GM21576 (cell line): Measurements from ENCODE around the gene FZR1.

ENCODE experiments used
- ATAC-seq: cut with Tn5 transposase; IDR thresholded peaks from one replicate; pipeline ENCODE4 v1.9.1; 2021; ENCODE audit warnings: mild to moderate bottlenecking, moderate library complexity; ENCODE audit not compliant: unreplicated experiment

The FZR1 gene

DNA sequence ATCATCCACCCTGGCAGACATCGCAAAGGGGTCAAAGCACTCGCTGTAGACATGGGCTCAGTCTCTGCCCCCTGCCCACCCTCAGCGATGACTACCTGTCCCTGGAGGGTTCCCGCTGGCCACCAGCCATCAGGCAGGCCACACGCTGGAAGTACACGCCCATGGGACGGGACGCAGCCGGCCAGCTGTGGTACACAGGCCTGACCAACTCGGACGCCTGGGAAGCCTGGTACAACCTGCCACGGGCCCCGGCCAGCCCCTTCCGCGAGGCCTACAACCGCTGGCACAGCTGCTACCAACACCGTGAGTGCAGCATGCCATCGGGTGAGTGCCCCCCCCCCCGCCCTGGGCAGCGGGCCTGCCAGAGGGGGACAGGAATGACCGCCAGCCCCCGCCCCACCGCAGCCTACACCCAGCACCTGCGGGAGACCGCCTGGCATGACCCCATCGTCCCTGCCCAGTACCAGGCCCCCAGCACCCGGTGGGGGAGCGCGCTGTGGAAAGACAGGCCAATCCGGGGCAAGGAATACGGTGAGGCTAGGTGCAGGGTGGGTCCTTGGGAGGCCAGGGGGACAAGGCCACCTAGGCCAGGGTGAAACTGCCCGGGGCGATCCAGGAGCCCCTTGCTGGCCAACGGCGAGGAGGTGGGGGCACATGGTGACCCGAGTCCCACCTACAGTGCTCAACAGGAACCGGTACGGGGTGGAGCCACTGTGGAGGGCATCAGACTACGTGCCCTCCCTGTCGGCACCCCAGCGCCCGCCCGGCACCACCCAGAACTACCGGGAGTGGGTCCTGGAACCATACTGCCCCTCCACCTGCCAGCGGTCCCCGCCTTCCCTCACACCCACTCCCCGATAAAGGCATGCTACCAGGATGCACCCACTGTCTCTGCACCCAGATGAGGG lies 37.3 kb downstream of the FZR1 start:
- no peak for ATAC-seq

DNA sequence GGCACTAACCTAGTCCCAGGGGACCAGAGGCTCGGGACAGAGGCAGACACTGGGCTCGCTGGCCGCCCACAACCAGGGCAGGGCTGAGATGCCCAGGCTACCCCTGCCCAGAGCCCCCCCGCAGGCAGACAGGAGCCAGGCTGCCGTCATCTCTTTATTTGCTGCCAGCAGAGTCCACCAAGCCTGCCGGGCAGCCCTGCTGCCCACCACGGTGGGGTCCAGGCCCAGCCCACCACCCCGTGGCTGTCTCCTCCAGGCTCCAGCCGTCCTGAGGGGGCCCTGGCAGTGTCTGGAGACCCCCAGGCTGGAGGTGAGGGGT lies 37.9 kb downstream of the FZR1 start:
- ATAC-seq = no peak

DNA sequence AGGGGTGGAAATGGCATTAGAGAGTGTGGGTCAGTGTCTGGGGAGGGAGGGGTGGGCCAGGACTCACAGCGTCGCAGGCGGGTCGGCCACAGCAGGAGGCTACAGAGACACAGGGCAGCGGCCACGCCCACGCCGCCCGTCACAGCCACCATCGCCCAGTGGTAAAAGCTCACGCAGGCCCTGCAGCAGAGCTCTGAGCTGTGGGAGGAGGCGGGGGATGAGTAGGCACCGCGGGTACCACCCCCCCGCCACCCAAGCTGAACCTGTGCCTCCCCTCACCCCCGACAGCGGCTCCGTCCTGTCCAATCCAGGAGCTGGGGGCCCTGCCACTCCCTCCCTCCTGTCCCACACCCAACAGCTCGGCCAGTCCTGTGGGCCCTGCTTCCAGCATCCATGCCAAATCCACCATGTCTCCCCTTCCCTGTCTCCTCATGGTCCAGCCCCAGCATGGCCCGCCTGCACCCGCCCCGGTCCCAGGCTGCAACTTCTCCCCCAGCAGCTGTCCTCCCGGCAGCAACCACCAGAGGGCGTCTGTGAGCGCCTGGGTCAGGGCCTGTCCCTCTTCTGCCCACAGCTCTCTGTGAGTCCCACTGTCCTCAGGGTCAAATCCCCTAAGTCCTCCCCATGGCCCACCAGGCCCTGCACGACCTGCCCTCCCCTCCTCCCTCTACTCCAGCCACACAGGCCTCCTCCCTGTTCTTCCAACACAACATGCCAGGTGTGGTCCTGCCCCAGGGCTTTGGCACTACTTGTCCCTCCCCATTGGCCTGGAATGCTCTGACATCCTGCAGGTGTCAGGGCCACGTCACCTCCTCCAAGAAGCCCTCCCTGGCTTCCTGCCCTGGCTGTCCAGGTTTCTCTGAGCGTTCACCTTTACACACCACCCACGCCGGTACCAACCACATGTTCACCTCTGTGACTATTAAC lies 38.9 kb downstream of the FZR1 start:
- ATAC-seq = no peak

DNA sequence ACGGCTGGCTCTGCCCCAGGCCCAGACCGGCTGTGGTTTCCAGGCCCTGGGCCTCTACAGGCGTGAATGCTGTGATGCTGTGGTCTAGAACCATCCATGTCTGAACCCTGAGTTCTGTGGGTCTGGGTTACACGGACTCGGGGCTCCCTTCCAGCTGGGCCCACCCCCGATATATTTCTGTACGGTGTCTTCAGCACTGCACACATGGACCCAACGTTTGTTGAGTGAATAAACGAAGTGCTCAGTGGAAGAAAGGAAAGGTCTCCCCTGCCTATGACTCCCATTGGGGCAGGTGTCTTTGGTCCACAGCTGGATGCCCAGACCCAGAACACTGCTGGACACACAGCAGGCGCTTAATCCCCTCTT lies 39.5 kb downstream of the FZR1 start:
- ATAC-seq = no peak

DNA sequence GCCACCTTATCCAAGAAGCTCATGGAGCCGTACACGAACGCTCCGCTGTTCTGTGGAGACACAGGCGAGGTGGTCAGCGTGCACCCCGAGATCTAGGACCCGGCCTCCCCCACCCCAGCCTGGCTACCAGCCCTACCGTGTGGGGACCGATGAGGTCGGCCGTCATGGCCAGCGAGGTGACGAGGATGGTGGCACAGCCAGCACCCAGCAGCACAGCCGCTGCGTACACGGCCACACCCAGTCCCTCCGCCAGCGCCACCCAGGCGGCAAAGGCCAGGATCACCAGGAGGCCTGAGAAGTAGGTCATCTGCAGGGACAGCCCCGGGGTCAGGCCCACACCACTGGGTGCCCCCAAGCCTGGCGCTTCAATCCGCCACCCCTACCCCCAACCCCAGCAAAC lies 40.0 kb downstream of the FZR1 start:
- ATAC-seq = no peak

DNA sequence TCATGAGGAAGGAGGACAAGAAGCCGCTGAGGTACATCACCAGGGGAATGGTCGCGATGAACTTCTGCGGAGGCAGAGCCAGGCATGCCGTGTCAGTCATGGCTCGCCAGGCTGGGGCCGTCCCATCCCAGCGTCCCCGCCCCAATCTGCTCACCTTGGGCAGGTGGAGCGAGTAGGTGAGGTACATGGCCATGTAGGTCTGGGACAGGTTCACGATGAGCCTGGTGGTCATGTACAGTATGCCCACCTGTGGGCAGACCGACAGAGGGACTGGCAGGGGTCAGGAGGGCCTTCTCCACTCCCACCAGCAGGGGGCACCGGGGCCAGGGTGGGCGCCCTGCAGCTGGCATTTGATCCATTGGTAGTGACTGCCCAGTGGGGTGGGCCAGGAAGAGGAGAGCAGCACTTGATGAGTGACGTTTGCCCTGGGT lies 41.2 kb downstream of the FZR1 start:
- ATAC-seq = no peak

DNA sequence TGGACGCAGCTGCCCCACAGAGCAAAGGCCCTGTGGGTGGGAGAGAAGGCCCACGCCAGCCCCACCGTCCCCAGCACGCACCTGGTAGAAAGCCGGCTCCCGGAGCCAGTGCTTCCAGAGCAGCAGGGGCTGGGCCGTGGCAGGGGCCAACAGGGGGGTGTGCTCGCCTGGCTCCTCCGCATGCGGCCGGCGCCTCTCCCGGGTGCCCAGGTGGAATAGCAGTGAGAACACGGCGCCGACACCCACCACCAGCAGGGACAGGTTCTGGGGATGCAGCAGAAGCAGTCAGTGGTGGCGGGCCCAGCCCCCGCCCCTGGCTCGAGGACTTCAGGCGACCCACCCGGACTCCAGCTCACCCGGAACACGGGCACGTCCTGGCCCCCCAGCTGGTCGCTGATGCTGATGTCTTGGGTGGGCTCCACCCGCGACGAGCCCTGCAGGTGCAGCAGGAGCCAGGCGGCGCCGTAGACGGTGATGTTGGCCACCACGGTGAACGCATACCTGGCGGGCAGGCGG lies 41.7 kb downstream of the FZR1 start:
- ATAC-seq = no peak

DNA sequence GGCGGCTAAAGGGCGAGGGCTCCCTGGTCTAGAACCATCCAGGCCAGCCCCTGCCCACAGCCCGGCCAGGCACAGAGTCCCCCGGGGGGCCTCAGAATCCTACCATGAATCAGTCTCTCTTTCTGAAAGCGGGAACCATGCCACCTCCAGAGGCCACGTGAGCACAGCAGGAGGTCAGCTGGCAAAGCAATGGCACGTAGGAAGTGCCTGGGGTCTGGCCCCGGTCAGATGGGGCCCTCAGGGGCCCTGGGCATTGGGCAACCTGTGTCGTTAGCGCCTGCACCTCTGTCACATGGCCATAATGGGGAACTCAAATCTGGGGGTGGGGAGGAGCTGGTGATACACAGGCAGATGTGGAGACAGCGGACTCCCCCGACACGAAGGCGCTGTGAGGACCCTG lies 42.5 kb downstream of the FZR1 start:
- ATAC-seq = no peak

DNA sequence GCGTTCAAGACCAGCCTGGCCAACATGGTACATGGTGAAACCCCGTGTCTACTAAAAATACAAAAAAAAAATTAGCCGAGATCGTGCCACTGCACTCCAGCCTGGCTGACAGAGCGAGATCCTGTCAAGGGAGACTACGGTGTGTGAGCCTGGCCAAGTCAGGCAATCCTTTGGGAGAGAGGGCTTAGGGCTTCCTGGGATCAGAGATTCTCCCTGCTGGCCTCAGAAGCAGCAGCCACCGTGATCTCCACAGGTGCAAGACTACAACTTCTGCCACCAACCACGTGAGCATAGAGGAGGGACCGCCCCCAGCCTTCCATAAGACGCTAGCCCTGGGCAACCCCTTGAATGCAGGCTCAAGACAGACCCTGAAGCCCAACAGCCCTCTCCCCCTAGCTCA lies 43.7 kb downstream of the FZR1 start:
- ATAC-seq = no peak

DNA sequence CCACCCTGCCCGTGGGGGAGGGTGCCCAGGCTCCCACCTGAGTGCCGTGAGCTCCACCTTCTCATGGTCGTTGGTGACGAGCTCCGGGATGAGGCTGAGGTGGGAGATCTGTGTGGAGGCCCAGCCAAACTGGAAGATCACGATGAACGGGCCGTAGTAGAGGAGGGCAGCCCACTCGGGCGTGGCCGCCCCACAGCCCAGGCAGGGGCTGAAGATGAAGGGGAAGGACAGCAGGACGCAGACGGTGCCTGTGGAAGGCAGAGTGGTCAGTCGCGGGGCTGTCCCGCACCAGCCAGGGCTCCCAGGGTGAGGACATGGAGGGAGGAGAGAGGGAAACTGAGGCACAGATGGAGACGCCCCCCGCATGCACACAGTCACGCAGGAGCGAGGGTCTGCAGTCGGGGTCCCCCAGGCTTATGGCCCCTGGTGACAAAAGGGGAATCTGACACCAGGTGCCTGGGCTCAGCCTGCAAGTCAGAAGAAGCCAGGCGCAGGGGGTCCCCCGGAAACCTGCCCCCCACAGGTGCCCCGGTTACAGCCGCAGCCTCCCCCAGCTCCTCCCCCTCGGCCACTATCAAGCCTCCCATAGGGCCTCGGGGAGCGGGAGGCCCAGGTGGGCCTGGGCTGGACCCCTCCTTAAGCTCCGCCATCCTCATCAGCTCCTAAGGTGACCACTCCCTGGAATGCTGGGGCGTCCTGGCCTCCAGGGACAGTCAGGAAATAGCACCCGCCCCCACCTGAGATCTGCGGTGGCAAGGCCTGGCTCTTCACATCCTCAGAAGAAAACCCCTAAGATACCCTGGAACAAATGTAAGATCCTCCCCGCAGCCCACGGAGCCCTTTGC lies 45.1 kb downstream of the FZR1 start:
- ATAC-seq = no peak

DNA sequence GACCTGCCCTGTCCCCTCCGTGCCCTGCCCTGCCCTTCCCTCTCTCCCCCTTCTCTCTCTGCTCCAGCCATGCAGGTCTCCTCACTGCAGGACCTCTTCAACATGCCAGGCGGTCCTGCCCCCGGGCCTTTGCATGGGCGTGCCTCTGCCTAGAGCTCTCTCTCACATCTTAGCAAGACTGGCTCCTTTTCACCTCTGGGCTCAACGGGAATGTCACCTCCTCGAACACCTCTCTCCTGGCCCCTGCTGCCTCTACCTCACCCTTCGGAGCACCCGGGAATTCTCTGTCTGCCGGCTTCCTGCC lies 45.6 kb downstream of the FZR1 start:
- ATAC-seq = no peak

DNA sequence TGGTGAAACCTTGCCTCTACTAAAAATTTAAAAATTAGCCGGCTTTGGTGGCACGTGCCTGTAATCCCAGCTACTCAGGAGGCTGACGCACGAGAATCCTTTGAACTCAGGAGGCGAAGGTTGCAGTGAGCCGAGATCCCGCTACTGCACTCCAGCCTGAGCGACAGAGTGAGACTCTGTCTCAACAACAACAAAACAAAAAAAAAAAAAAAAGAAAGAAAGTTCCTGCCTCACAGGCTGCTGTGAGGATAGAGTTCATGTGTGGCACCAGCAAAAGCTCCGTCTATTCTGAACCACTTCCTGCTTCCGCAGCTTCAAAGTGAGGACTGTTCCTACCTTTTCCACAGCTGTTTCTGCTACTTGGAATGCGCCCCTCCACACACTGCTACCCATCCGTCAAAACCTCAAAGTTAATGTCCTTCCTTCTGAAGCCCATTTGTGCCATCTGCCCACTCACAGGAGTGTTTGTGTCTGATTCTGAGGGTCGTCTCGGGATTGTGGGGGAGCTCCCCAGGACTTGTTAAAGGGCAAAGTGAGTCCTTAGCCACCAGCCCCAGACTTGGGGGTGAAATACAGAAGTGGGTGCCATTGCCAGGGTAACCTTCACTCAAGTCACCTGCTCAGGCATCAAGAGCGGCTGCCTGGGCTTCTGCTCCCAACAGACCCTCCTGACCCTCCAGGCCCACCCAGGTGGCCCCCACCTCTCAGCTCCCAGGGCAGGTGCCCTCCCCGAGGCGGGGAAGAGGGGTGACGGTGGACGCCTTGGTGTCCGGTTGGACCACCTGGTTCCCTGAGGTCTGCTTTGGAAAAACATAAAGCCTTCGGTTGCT lies 48.4 kb downstream of the FZR1 start:
- no peak for ATAC-seq

DNA sequence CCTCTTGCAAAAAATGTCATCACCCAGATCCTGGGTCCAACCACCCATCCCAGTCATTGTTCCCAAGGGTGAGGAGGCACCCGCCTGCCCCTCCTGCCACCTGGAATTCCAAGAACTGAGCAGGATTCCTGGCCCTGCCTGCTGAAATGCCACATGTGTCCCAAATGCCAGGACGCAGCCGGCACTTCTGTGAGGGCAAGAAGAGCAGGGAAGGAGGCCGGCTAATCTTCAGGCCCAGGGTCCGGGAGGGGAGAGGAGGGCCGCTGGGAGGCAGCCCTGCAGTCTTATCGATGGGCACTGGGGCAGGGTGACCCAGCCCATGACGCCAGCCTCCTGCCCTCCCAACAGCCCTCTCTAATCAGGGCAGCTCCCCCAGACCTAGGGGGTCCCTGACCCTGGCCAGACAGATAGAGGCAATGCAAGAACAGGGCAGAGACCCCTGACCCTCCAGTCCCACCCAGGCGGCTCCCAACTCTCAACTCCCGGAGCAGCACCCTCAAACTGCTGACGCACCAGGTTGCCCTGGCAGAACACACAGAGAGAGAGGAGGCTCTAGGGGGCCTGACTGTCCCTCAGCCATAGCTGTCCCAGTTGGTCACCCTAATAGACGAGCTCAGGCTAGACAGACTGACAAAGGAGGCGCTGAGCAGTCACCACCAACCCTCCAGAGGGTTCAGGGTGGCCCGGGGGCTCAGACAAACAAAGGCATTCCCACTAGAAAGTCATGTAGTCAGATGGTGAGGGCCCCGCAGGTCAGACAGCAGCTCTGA lies 49.7 kb downstream of the FZR1 start:
- no peak for ATAC-seq

DNA sequence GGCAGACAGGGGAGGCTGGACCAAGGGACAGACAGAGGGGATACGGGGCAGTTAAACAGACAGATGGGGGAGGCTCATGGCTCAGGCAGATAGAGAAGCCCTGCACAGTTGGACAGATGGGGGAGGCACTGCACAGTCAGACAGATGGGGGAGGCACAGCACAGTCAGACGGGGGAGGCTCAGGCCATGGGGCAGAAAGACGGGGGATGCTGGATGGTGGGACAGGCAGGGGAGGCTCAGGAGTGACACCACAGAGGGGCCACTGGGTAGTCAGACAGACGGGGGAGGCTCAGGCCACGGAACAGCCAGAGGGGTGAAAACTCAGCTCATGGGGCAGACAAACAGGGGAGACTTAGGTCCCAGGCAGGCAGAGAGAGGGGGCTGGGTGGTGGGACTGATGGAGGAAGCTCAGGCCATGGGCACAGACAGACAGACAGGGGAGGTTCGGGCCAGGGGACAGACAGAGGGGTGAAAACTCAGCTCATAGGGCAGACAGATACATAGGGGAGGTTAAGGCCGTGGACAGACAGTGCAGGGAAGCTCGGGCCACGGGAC lies 50.4 kb downstream of the FZR1 start:
- ATAC-seq = no peak

DNA sequence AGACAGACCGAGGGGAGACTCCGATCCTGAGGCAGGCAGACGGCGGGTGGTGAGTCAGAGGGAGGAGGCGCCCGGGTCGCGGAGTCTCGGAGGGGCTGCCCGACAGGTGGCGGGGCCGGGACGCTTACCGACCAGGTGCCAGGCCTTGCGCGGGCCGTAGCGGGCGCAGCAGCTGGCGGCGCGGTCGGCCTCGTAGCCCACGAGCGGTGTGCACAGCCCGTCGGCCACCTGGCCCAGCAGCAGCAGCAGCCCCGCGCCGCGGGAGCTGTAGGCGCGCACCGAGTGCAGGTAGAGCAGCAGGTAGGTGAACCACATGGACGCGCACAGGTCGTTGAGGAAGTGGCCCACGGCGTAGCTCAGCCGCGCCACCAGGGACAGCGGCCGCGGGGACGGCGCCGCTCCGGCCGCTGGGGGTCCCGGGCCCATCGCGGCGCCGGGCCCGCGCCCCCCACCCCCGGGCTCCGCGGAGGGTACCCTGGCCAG lies 50.9 kb downstream of the FZR1 start:
- ATAC-seq = peak; percentile 6

DNA sequence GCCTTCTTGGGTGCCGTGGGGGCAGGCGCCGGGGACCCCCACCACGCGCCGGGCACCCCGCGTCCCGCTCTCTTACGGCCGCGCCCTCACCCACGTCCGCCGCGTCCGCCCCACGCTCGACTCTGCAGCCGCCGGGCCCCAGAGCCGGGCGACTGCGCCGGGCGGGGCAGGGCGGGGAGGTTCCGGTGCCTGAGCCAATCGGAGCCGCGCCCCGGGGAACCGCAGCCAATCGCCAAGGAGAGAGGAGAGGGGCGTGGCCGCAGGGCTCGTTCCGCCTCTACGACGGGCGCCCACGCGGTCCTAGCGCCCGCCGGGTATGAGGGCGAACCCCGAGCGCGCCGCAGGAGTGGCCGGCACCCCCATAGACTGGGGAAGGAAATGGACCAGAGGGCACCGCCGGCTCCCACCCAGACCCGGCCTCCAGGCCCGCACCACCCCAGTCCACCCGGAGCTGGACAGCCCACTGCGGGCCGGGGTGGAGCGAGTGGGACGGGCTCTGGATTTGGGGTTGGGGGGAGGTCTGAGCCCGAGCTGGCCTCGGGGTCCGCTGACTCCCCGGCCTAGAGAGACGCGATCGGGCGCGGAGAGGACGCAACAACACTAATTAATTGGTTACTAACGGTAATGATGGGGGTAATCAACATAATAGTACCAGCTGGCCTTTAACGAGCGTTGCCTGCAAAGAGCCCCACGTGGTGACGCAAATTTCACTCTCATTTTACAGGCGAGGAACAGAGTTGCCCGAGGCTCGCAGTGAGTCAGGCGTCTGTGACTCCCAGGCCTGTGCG lies 51.5 kb downstream of the FZR1 start, which contains the start of gene MFSD12:
TSS of gene MFSD12 (minus strand) at position 126 of the 788 bp plus-strand sequence. CDS start 183 bp downstream, outside the sequence.
- ATAC-seq = peak; percentile 79

DNA sequence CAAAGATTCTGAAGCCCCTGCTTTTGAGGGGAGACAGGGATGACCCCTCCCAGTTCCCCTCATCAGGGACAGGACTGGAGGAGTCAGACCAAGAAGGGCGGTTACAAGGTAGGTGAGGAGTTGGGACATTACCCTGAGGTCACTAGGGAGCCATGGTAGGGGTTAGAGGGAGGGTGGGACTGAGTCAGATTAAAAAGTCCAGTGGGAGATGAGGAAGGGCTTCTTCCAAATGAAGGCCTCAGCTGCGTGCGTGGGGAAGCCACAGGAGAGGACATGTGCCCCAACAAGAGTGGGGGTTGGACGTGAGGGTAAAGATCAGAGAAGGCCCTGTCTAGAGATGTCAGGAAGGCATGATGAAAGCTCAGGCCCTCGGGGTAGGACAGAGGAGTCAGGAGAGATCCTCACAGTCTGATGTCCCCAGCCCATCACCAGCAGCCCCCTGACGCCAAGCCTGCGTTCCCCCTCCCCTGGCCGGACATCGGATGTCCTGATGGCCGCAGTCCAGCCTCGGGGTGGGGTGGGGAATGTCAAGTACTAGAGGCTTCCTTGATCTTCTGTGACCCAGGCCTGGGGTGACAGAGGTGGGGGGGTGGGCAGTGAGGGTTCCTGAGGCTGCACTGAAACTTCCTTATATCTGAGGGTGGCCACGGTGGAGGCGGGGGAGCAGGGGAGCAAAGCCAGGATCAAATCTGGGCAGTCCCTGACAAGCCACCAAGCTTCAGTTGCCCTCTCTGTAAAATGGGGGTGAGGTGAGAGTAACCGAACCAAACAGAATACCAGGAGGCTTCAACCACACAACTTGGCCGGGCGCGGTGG lies 57.8 kb downstream of the FZR1 start:
- no peak for ATAC-seq
